Right lobe of liver (tissue), 4 donors: ENCODE data around the gene SRPK2.

Experiments used
- CTCF ChIP-seq, 4 donors: fragments of 200-600 bp in 3 of 4; fragments of 450-650 bp in 1 of 4; IDR thresholded peaks; one replicate each; pipeline versions ENCODE4 v1.5.1 to v1.8.0; 2016 to 2022; ENCODE audit warnings: antibody characterized with exemption in 4 of 4, mild to moderate bottlenecking in 2 of 4
- POLR2A ChIP-seq: fragments of 450-650 bp; IDR thresholded peaks from one replicate; pipeline ENCODE4 v1.6.1; 2017; ENCODE audit warnings: antibody characterized with exemption, mild to moderate bottlenecking
- donor health status: DM: no; HTN: no; CAD: no.
- donor health status: DM: no; HTN: no; CAD: no.
- donor health status: DM: no; HTN: yes; CAD: no.

GRCh38 chr7:105377903-105378302 is 10.8 kb downstream of the SRPK2 start:
- TF ChIP-seq CTCF (IDR thresholded peaks at IDR 0.05) (no peak), POLR2A (no peak)
